ENCODE measurements around the gene ICAM4.
A peak's percentile ranks its signal among the peaks of the same experiment; 100 is the strongest.

ICAM4 gene

GRCh38 chr19:10315335-10316214 lies 28.8 kb downstream of the ICAM4 start, which contains the start of gene FDX2:
Gene FDX2, minus strand, starts transcription at chr19:10316015. Its CDS starts 19 bp downstream, at chr19:10315996.
- no peak within 1 kb of the TSS for H4K91ac ChIP-seq (ENCODE audit: low read length)
- H2AK5ac ChIP-seq (ENCODE audit: low read length, severe bottlenecking): no peak within 1 kb of the TSS
- H3K27ac ChIP-seq (ENCODE audit: low read length, poor library complexity, severe bottlenecking): peak within 1 kb of the TSS; percentile 17
- no peak within 1 kb of the TSS for H2BK120ac ChIP-seq (ENCODE audit: low read depth, low read length)
- H2BK15ac ChIP-seq (ENCODE audit: low read depth, poor library complexity, severe bottlenecking): peak within 1 kb of the TSS; percentile 92
- H2BK5ac ChIP-seq (ENCODE audit: low read depth, low read length, poor library complexity, severe bottlenecking): no peak within 1 kb of the TSS
- H3K79me1 ChIP-seq (replicated peaks; ENCODE audit: low read length, poor library complexity, severe bottlenecking): peaks cover 28% of the 10 kb centered on the region
- no peaks in the 10 kb centered on the region for H3K27me3 ChIP-seq (ENCODE audit: control insufficient read depth in 1 of 2, insufficient read depth in 1 of 2, low read length in 2 of 2)
- peak within 1 kb of the TSS in 1 of 2 experiments; percentile 75 for H3K18ac ChIP-seq (ENCODE audit: low read depth in 1 of 2, low read length in 2 of 2)
- H4K8ac ChIP-seq (ENCODE audit: low read length): peak within 1 kb of the TSS; percentile 61
- no peak within 1 kb of the TSS for H2BK12ac ChIP-seq (ENCODE audit: low read length in 2 of 2)
- peak within 1 kb of the TSS in 1 of 2 experiments; percentile 91 for H3K4ac ChIP-seq (ENCODE audit: low read depth in 1 of 2, low read length in 2 of 2)
- H2AFZ ChIP-seq (ENCODE audit: low read depth, low read length): peak within 1 kb of the TSS; percentile 66
- H3K4me1 ChIP-seq (ENCODE audit: control insufficient read depth, insufficient read depth, low read depth, low read length): peaks cover 14% of the 10 kb centered on the region
- H3K14ac ChIP-seq (ENCODE audit: low read length in 2 of 2): peak within 1 kb of the TSS in 1 of 2 experiments; percentile 80
- DNase-seq: peak; percentile 86
- H3K9me3 ChIP-seq (ENCODE audit: control insufficient read depth, low read length): no peaks in the 10 kb centered on the region
- peak within 1 kb of the TSS; percentile 85 for H3K4me2 ChIP-seq (ENCODE audit: low read length, poor library complexity, severe bottlenecking)
- H3K23ac ChIP-seq (ENCODE audit: low read length in 2 of 2): no peak within 1 kb of the TSS
- H3K36me3 ChIP-seq (ENCODE audit: control insufficient read depth in 1 of 2, insufficient read depth in 2 of 2, low read depth in 1 of 2, low read length in 2 of 2): peaks cover 39 to 51% of the 10 kb centered on the region in 2 experiments
- H3K4me3 ChIP-seq (ENCODE audit: insufficient read depth in 1 of 2, low read depth in 1 of 2, low read length in 2 of 2): peak within 1 kb of the TSS; percentile 54 to 89
- H3K9ac ChIP-seq (ENCODE audit: low read length): peak within 1 kb of the TSS; percentile 91
- WGBS: 1% methylated on average over 55 of the region's 55 CpGs

GRCh38 chr19:10316229-10317044 lies 29.7 kb downstream of the ICAM4 start:
- Histone ChIP-seq H3K4me3 (ENCODE audit: insufficient read depth in 1 of 2, low read depth in 1 of 2, low read length in 2 of 2) (peak overlapping the region in 1 of 2 experiments; percentile 89), H3K23ac (ENCODE audit: low read length in 2 of 2) (no peak overlapping the region), H3K36me3 (ENCODE audit: control insufficient read depth in 1 of 2, insufficient read depth in 2 of 2, low read depth in 1 of 2, low read length in 2 of 2) (peaks cover 41 to 54% of the 10 kb centered on the region in 2 experiments), H2BK12ac (ENCODE audit: low read length in 2 of 2) (no peak overlapping the region), H3K27me3 (ENCODE audit: control insufficient read depth in 1 of 2, insufficient read depth in 1 of 2, low read length in 2 of 2) (no peaks in the 10 kb centered on the region), H3K4me2 (ENCODE audit: low read length, poor library complexity, severe bottlenecking) (peak overlapping the region; percentile 21), H2BK5ac (ENCODE audit: low read depth, low read length, poor library complexity, severe bottlenecking) (no peak overlapping the region), H2AK5ac (ENCODE audit: low read length, severe bottlenecking) (no peak overlapping the region), H3K27ac (ENCODE audit: low read length, poor library complexity, severe bottlenecking) (no peak overlapping the region), H3K79me1 (replicated peaks; ENCODE audit: low read length, poor library complexity, severe bottlenecking) (peaks cover 33% of the 10 kb centered on the region), H3K9ac (ENCODE audit: low read length) (peak overlapping the region; percentile 91), H3K14ac (ENCODE audit: low read length in 2 of 2) (no peak overlapping the region), H4K8ac (ENCODE audit: low read length) (peak overlapping the region; percentile 61), H3K4ac (ENCODE audit: low read depth in 1 of 2, low read length in 2 of 2) (no peak overlapping the region), H2AFZ (ENCODE audit: low read depth, low read length) (no peak overlapping the region), H3K9me3 (ENCODE audit: control insufficient read depth, low read length) (no peaks in the 10 kb centered on the region), H2BK15ac (ENCODE audit: low read depth, poor library complexity, severe bottlenecking) (no peak overlapping the region), H3K4me1 (ENCODE audit: control insufficient read depth, insufficient read depth, low read depth, low read length) (peaks cover 12% of the 10 kb centered on the region), H4K91ac (ENCODE audit: low read length) (no peak overlapping the region), H3K18ac (ENCODE audit: low read depth in 1 of 2, low read length in 2 of 2) (no peak overlapping the region), H2BK120ac (ENCODE audit: low read depth, low read length) (no peak overlapping the region)
- no peak for DNase-seq
- 82% methylated on average over 19 of the region's 19 CpGs for WGBS

GRCh38 chr19:10317045-10317856 lies 30.5 kb downstream of the ICAM4 start:
- Histone ChIP-seq H3K4me3 (ENCODE audit: insufficient read depth in 1 of 2, low read depth in 1 of 2, low read length in 2 of 2) (no peak overlapping the region), H2BK12ac (ENCODE audit: low read length in 2 of 2) (no peak overlapping the region), H2AFZ (ENCODE audit: low read depth, low read length) (no peak overlapping the region), H3K23ac (ENCODE audit: low read length in 2 of 2) (no peak overlapping the region), H3K9me3 (ENCODE audit: control insufficient read depth, low read length) (no peaks in the 10 kb centered on the region), H3K27me3 (ENCODE audit: control insufficient read depth in 1 of 2, insufficient read depth in 1 of 2, low read length in 2 of 2) (no peaks in the 10 kb centered on the region), H4K91ac (ENCODE audit: low read length) (no peak overlapping the region), H2BK120ac (ENCODE audit: low read depth, low read length) (no peak overlapping the region), H2AK5ac (ENCODE audit: low read length, severe bottlenecking) (no peak overlapping the region), H3K4ac (ENCODE audit: low read depth in 1 of 2, low read length in 2 of 2) (no peak overlapping the region), H3K4me1 (ENCODE audit: control insufficient read depth, insufficient read depth, low read depth, low read length) (peaks cover 12% of the 10 kb centered on the region), H3K79me1 (replicated peaks; ENCODE audit: low read length, poor library complexity, severe bottlenecking) (peaks cover 37% of the 10 kb centered on the region), H2BK5ac (ENCODE audit: low read depth, low read length, poor library complexity, severe bottlenecking) (no peak overlapping the region), H3K14ac (ENCODE audit: low read length in 2 of 2) (no peak overlapping the region), H2BK15ac (ENCODE audit: low read depth, poor library complexity, severe bottlenecking) (no peak overlapping the region), H3K18ac (ENCODE audit: low read depth in 1 of 2, low read length in 2 of 2) (no peak overlapping the region), H3K27ac (ENCODE audit: low read length, poor library complexity, severe bottlenecking) (no peak overlapping the region), H3K9ac (ENCODE audit: low read length) (no peak overlapping the region), H3K36me3 (ENCODE audit: control insufficient read depth in 1 of 2, insufficient read depth in 2 of 2, low read depth in 1 of 2, low read length in 2 of 2) (peaks cover 49 to 62% of the 10 kb centered on the region in 2 experiments), H4K8ac (ENCODE audit: low read length) (no peak overlapping the region), H3K4me2 (ENCODE audit: low read length, poor library complexity, severe bottlenecking) (no peak overlapping the region)
- no peak for DNase-seq
- 94% methylated on average over 28 of the region's 29 CpGs for WGBS
